HepG2 (cell line): Measurements from ENCODE around the gene CHID1. TPM values are rescaled to one million over a fixed set of nuclear protein-coding genes. Genes with fewer than 3 reads are reported as not detected.

ENCODE experiments used
- ATF4 ChIP-seq, 2 experiments: fragments of 450-650 bp in 1 of 2; sonication (generic) in 1 of 2; formaldehyde crosslinking; IDR thresholded peaks; 2 replicates each; pipeline versions ENCODE4 v1.5.0 to v1.8.0; 2020 to 2022; ENCODE audit warnings: mild to moderate bottlenecking in 1 of 2, missing genetic modification reagents in 1 of 2
- CENPBD1 ChIP-seq: sonication (generic); formaldehyde crosslinking; IDR thresholded peaks from 2 replicates; pipeline ENCODE4 v1.8.0; 2022; ENCODE audit warnings: missing genetic modification reagents, low read depth, mild to moderate bottlenecking, borderline replicate concordance
- KDM4B ChIP-seq: sonication (generic); formaldehyde crosslinking; IDR thresholded peaks from 2 replicates; pipeline ENCODE4 v1.4.0; 2020; ENCODE audit warnings: missing genetic modification reagents
- LBX2 ChIP-seq: sonication (generic); formaldehyde crosslinking; IDR thresholded peaks from 2 replicates; pipeline ENCODE4 v1.5.0; 2020; ENCODE audit warnings: missing genetic modification reagents, mild to moderate bottlenecking, borderline replicate concordance
- PBX2 ChIP-seq: IDR thresholded peaks from 2 replicates; pipeline ENCODE4 v1.6.1; 2016; ENCODE audit warnings: control low read depth
- PHF8 ChIP-seq: sonication (generic); formaldehyde crosslinking; IDR thresholded peaks from 2 replicates; pipeline ENCODE4 v1.5.0; 2020; ENCODE audit warnings: missing genetic modification reagents
- POGZ ChIP-seq: sonication (generic); formaldehyde crosslinking; IDR thresholded peaks from 2 replicates; pipeline ENCODE4 v1.4.0; 2020; ENCODE audit warnings: mild to moderate bottlenecking, missing genetic modification reagents
- RXRB ChIP-seq: IDR thresholded peaks from 2 replicates; pipeline ENCODE4 v1.6.1; 2016; ENCODE audit warnings: borderline replicate concordance, missing genetic modification reagents, missing compliant biosample characterization
- SNAPC5 ChIP-seq: sonication (generic); formaldehyde crosslinking; IDR thresholded peaks from 2 replicates; pipeline ENCODE4 v1.8.1; 2023; ENCODE audit warnings: mild to moderate bottlenecking, missing genetic modification reagents, borderline replicate concordance
- SSRP1 ChIP-seq: IDR thresholded peaks from 2 replicates; pipeline ENCODE4 v1.6.1; 2016; ENCODE audit warnings: control low read depth
- TAF15 ChIP-seq: fragments of 200-400 bp; formaldehyde crosslinking; IDR thresholded peaks from one replicate; pipeline ENCODE4 v1.6.1; 2018; ENCODE audit warnings: mild to moderate bottlenecking, low read depth, low read length; ENCODE audit not compliant: poor library complexity, severe bottlenecking
- TFDP2 ChIP-seq: sonication (generic); formaldehyde crosslinking; IDR thresholded peaks from 2 replicates; pipeline ENCODE4 v1.4.0; 2020; ENCODE audit warnings: missing genetic modification reagents
- ZBED4 ChIP-seq: sonication (generic); formaldehyde crosslinking; IDR thresholded peaks from 2 replicates; pipeline ENCODE4 v1.4.0; 2020; ENCODE audit warnings: missing genetic modification reagents, borderline replicate concordance
- ZNF143 ChIP-seq: sonication (generic); formaldehyde crosslinking; IDR thresholded peaks from 2 replicates; pipeline ENCODE4 v1.4.0; 2020; ENCODE audit warnings: missing genetic modification reagents
- ZNF24 ChIP-seq: fragments of 450-650 bp; IDR thresholded peaks from 2 replicates; pipeline ENCODE4 v1.6.1; 2017; ENCODE audit warnings: antibody characterized with exemption, mild to moderate bottlenecking
- ZNF274 ChIP-seq: sonication (generic); formaldehyde crosslinking; IDR thresholded peaks from 2 replicates; pipeline ENCODE4 v1.5.1; 2020; ENCODE audit warnings: mild to moderate bottlenecking, missing genetic modification reagents
- ZNF333 ChIP-seq: sonication (generic); formaldehyde crosslinking; IDR thresholded peaks from 2 replicates; pipeline ENCODE4 v1.4.0; 2020; ENCODE audit warnings: mild to moderate bottlenecking, missing genetic modification reagents, borderline replicate concordance
- ZNF496 ChIP-seq: sonication (generic); formaldehyde crosslinking; IDR thresholded peaks from 2 replicates; pipeline ENCODE4 v1.8.1; 2023; ENCODE audit warnings: mild to moderate bottlenecking, moderate library complexity, missing genetic modification reagents; ENCODE audit not compliant: insufficient replicate concordance
- ZNF589 ChIP-seq: sonication (generic); formaldehyde crosslinking; conservative IDR thresholded peaks from 2 replicates; pipeline ENCODE4 v1.8.0; 2022; ENCODE audit warnings: mild to moderate bottlenecking, moderate library complexity, missing genetic modification reagents
- ZNF788 ChIP-seq: sonication (generic); formaldehyde crosslinking; IDR thresholded peaks from 2 replicates; pipeline ENCODE4 v1.5.0; 2020; ENCODE audit warnings: mild to moderate bottlenecking, missing genetic modification reagents, borderline replicate concordance
- ZNF878 ChIP-seq: sonication (generic); formaldehyde crosslinking; IDR thresholded peaks from 2 replicates; pipeline ENCODE4 v1.8.1; 2023; ENCODE audit warnings: mild to moderate bottlenecking, missing genetic modification reagents, moderate library complexity
- polyA plus RNA-seq, 8 experiments: library from polyadenylated mRNA; depleted of rRNA in 3 of 8; stranded (reverse) in 7 of 8; unstranded in 1 of 8; fragments of >200 nt; fragmentation: Illumina TruSeq in 4 of 8; extraction: Trizol in 4 of 8; gene quantifications; 2 replicates each; pipeline versions ENCODE4 v1.2.1 to v1.2.3, GENCODE V29; 2011 to 2016; ENCODE audit warnings: low read depth in 4 of 8, missing spikeins in 1 of 8, mixed read lengths in 1 of 8; ENCODE audit not compliant: insufficient read depth in 1 of 8
- total RNA-seq, 5 experiments: library from RNA; depleted of rRNA; stranded (reverse); fragments of >200 nt; fragmentation: Illumina TruSeq; extraction: Trizol; gene quantifications; 2 replicates each; pipeline ENCODE4 v1.2.3, GENCODE V29; 2016; ENCODE audit warnings: low read depth in 1 of 5

CHID1 gene
- total and polyA plus RNA-seq, 2 of the 13 experiments (the other 11 are each of a cell fraction or from before 2014, with no cell fraction given), result 65.1 to 93.6 TPM

GRCh38 chr11:818396-819128 lies 92.0 kb downstream of the CHID1 start, which contains the start of gene PNPLA2 (continued):
- TF ChIP-seq TFDP2 (no peak), ZNF878 (CRISPR knock-in tag) (no peak), ZBED4 (CRISPR knock-in tag) (0 out of 2 replicates have a peak, but pooled peaks have one; percentile 10), LBX2 (CRISPR knock-in tag) (no peak), ZNF274 (no peak), PBX2 (no peak), ZNF24 (no peak), SNAPC5 (CRISPR knock-in tag) (0 out of 2 replicates have a peak, but pooled peaks have one; percentile 7), TAF15 (no peak), PHF8 (CRISPR knock-in tag) (no peak; the same call in 1 of the 2 replicates), ZNF589 (0 out of 2 replicates have a peak, but pooled peaks have one; percentile 24), ZNF788 (CRISPR knock-in tag) (peak; percentile 60; the same call in 1 of the 2 replicates), ZNF333 (CRISPR knock-in tag) (no peak; the same call in 1 of the 2 replicates), ZNF496 (CRISPR knock-in tag) (no peak), RXRB (CRISPR knock-in tag) (peak; percentile 9; the same call in 1 of the 2 replicates), ZNF143 (CRISPR knock-in tag) (no peak), CENPBD1 (no peak), SSRP1 (CRISPR knock-in tag) (no peak), KDM4B (no peak), ATF4 (CRISPR knock-in tag; IDR thresholded peaks at IDR 0.05) (peak in 1 of 2 experiments; percentile 76; a peak in 2 of 4 replicates), POGZ (CRISPR knock-in tag) (no peak)
